GM21381 (cell line): ENCODE measurements around the gene SS18L1.

Experiments used
- ATAC-seq: cut with Tn5 transposase; IDR thresholded peaks from one replicate; pipeline ENCODE4 v1.9.1; 2021; ENCODE audit warnings: mild to moderate bottlenecking, moderate library complexity; ENCODE audit not compliant: unreplicated experiment

SS18L1 gene

DNA sequence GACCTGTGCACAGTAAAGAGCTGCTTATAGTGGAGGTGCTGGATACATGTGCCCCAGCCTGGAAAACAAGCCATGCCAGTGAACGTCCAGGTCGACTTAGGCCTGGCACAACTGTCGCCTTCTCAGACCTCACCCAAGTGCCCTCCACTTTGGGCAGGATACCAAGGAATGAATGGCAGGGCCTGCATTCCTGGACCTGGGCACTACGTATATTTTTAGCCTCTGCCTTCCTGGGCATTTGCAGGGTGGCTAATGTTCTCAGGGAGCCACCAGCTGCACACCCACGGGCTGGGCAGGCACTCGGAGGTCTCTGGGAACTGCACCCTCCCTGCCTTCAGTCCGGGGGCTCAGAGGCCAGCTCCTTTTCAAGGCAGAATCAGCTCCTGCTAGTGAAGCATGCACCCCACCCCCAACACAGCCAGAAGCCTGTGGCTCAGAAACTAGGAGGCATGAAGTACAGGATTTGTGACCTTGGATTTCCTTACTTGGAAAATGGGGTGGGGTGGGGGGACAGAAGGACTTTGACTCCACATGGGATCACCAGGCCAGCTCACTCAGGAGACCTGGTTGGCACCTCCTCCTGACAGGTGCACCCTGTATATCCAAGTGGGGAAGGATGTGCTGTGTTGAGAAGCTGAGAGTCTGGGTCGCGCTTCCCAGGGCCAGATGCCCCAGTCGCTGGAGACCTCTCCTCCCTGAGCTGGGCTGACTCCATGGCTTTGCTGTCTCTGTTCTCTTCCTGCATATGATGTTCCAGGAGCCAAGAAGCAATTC lies 23.8 kb upstream of the SS18L1 start:
- ATAC-seq = no peak

DNA sequence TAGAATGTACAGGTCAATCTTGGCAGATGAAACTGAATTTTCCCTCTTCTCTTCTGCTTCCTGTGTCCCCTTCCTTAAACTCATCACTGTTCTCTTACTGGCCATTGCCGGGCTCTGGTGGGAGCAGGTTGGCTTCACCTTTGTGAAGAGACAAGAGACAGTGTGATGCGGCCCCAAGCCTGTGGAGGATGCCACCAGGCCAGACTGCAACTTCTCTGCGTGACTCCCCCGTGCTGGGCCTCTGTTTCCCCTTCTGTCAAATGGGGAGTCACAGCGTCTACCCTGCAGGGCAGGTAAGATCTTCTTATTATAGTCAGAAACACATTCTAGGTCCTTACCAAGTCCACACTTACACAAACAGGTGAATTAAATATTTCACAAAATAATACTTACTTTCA lies 23.2 kb upstream of the SS18L1 start:
- ATAC-seq = no peak

- no peak for ATAC-seq
Measured at GRCh38 chr20:62120990-62121775, 22.4 kb upstream of the SS18L1 start.

DNA sequence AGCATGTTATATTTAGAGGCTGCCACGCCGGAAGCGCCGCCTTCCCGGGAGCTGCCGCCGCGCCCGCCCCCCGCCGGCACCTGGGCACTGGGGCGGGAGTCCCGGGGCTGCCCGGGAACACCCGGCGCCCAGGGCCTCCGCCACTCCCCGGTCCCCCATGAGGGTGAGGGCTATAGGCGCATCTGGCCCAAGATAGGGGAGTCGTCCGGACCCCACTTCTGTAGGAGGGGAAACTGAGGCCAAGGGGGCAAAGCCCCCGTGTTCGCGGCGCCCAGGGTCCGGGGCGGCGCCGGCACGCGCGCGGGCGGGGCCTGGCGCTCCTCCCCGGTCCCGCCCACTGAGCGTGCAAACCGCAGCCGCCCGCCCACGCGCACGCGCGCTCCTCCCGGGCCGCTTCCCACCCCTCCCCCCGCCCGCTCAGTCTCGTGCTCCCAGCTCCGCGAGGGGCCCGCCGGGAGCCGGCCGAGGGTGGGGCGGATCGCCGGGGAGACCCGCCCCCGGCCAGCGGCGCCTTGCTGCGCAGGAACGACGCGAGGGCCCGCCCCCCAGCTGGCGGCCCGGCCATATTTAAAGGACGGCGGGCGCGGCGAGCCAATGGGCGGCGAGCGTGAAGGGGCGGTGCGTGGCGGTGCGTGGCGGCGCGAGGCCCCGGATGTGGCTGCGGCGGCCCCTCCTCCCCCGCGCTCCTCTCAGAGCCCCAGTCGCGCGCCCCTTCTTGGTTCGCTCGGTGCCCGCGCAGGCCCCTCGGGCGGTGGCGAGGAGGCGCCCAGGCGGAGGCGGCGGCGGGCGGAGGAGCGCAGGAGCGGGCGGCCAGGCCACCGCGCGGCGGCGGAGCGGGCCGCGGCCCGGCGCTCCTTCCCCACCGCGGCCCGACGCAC lies 21.6 kb upstream of the SS18L1 start, which contains the start of gene LSM14B:
Gene LSM14B, plus strand, starts transcription at position 700 of the 878 bp plus-strand sequence. CDS start 192 bp downstream, outside the sequence.
- peak; percentile 74 for ATAC-seq

DNA sequence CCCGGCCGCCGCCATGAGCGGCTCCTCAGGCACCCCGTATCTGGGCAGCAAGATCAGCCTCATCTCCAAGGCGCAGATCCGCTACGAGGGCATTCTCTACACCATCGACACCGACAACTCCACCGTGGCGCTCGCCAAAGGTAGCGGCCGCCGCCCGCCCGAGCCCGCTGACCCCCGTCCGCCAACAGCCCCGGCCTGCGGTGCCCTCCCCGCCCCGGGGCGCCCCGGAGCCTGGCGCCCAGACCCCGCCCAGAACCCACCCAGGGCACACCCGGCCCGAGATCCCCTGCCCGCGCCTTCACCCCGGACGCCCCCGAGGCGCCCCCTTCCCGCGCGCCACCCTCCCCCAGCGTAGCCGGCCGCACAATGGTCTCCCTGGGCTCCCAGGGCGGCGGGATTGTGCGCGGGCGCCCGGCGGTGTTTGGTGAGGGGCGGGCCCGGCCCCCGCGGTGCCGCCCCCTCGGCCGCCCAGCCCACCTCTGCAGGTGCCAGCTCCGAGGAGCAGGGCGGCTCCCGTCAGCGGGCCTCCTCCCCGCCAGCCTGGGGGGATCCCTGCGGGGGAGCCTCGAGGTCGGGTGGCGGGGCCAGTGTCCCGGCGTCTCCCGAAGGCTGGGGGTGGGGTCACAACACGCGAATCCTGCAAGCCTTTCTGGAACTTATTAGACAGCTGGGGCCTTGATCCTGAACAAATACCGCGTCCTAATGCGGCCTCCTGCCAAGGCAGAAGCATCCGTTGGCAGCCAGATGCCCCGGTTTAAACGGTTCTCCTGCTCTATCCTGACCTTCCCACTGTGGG lies 20.7 kb upstream of the SS18L1 start:
- ATAC-seq = peak; percentile 13

- no peak for ATAC-seq
Measured at GRCh38 chr20:62123450-62124118, 20.0 kb upstream of the SS18L1 start.

- ATAC-seq = no peak
Measured at GRCh38 chr20:62126141-62126540, 17.4 kb upstream of the SS18L1 start.

GRCh38 chr20:62127799-62128198 lies 15.8 kb upstream of the SS18L1 start:
- ATAC-seq = no peak

- ATAC-seq = no peak
Measured at GRCh38 chr20:62128502-62128901, 15.1 kb upstream of the SS18L1 start.

DNA sequence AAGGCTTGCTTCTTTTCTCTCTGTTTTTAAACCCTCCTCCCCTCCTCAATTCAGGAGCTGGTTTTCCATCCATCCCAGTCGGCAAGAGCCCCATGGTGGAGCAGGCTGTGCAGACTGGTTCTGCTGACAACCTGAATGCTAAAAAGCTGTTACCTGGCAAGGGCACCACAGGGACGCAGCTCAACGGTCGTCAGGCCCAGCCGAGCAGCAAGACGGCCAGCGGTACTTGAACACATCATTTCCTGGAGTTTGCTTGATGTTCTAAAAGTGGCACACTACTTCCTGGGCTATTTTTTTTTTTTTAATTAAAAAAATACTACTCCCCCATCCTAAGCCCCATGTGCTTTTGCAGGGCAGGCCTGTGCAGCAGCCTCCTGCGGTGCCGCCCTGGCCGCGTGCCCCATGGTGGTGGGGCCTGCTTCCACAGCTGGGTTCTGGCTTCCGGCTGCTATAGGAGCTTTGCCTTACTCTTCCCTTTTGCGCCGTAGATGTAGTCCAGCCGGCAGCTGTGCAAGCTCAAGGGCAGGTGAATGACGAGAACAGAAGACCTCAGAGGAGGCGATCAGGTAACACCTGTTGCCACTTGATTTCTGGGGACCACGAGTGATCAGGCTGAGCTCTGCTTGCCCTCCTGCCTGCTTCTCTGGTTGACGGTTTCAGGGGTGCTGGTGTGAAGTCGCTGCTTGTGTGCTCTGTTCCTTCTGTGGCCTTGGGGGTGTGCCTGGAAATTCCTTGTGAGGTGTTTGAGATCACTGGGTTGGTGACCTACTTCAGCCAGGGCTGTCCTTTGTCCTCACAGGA lies 13.6 kb upstream of the SS18L1 start:
- no peak for ATAC-seq

GRCh38 chr20:62131560-62132320 lies 11.8 kb upstream of the SS18L1 start:
- ATAC-seq = no peak

- no peak for ATAC-seq
Measured at GRCh38 chr20:62132421-62132820, 11.1 kb upstream of the SS18L1 start.

- no peak for ATAC-seq
Measured at GRCh38 chr20:62133051-62133845, 10.3 kb upstream of the SS18L1 start.

DNA sequence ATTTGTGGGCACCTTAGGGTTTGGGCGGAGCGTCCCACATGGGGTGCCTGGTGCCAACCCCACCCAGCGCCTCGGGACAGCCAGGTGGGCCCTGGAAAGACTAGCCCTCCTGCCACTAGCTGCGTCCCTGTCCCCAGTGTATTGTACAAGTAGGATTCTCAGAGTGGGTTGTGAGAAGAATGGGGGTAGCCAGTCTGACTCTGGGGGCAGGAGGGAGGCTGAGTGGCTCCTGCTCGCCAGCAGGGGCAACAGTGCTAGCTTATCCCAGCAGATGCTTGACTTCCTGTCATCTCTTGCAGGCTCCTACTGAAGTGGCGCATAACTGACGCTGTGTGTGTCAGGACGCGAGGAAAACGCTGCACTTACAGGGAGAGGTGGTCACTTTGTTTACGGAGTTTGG lies 9.7 kb upstream of the SS18L1 start:
- ATAC-seq = no peak

- ATAC-seq = no peak
Measured at GRCh38 chr20:62134735-62135231, 8.8 kb upstream of the SS18L1 start.

- no peak for ATAC-seq
Measured at GRCh38 chr20:62135573-62136266, 7.8 kb upstream of the SS18L1 start.
